Epidermal melanocyte (primary cell): ENCODE data around the gene ICAM4.
A peak's percentile ranks its signal among the peaks of the same experiment; 100 is the strongest.
"Not testable (repeated sequence)": the region's sequence is repeated elsewhere in the genome, so short reads cannot be mapped to it uniquely, and the experiment has no call there.

Experiments
- DNase-seq: peaks from one replicate; pipeline ENCODE4 v3.0.0; 2011; ENCODE audit warnings: low spot score; ENCODE audit not compliant: insufficient read length

The ICAM4 gene

GRCh38 chr19:10286803-10287737, at the start of gene ICAM4:
ICAM4 (plus strand) TSS chr19:10286955; CDS start chr19:10287013, 58 bp downstream.
- DNase-seq: no peak

- DNase-seq: no peak
These were observed 49.1 kb upstream of the ICAM4 start for GRCh38 chr19:10237702-10238101.

DNA sequence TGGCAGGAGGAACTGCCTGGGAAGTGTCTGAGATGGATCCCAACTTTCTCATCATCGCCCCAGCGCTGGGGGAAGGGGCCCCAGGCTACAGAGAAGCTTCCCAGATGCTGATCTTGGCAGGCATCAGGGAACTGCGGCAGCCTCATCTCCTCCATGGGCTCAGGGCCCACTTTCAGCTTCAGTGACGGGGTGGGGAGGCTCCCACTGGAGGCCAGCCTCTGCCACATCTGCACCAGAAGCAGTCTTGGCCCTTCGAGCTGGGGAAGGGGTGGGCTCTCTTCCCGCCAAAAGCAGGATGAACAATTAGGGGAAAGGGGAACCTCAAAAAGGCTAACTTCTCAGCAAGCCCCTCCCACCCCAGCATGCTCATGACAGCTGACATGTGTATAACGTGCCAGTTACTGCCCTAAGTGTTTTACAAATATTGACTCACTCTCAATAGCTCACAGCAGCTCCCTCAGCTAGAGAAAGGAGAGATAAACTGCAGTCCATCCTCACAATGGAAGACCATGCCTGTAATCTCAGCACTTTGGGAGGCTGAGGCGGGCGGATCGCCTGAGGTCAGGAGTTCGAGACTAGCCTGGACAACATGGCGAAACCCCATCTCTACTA, 48.5 kb upstream of the ICAM4 start:
- no peak for DNase-seq

- DNase-seq: not testable (repeated sequence)
These were observed 44.8 kb upstream of the ICAM4 start for GRCh38 chr19:10241826-10242449.

DNA sequence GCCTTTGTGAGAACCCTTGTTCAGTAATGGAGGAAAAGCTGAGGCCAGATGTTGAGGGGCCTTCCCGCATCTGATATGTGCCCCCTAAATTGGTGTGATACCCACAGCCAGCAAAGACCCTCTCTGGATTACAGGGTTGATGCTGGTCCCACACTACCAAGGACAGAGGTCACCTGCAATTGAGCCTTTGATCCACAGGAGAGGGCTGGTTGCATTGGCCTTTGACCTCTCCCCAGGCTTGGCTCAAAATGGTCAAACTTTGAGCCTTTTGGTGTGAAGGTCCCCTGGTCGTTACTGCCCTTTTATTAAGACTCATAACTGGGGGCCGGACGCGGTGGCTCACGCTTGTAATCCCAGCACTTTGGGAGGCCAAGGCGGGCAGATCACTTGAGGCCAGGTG, 43.1 kb upstream of the ICAM4 start:
- DNase-seq: no peak

GRCh38 chr19:10245189-10245939, 41.4 kb upstream of the ICAM4 start:
- DNase-seq: no peak

DNA sequence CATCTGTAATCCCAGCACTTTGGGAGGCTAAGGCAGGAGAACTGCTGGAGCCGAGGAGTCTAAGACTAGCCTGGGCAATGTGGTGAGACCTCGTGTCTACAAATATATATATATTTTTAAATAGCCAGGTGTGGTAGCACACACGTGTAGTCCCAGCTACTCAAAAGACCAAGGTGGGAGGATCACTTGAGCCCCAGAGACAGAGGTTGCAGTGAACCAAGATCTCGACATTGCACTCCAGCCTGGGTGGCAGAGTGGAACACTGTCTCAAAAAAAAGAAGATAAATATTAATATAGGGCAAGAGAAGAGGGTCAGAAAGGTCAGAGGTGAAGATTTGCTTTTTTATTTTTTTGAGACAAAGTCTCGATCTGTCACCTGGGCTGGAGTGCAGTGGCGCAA, 40.2 kb upstream of the ICAM4 start:
- no peak for DNase-seq

- peak; percentile 94 for DNase-seq
These were observed 34.7 kb upstream of the ICAM4 start, which contains the start of gene MRPL4 for GRCh38 chr19:10251792-10252694. MRPL4 (plus strand) TSS chr19:10252214; CDS start chr19:10252254, 40 bp downstream.

- DNase-seq: no peak
These were observed 34.0 kb upstream of the ICAM4 start for GRCh38 chr19:10252707-10253106.

GRCh38 chr19:10254244-10254643, 32.5 kb upstream of the ICAM4 start:
- no peak for DNase-seq

DNA sequence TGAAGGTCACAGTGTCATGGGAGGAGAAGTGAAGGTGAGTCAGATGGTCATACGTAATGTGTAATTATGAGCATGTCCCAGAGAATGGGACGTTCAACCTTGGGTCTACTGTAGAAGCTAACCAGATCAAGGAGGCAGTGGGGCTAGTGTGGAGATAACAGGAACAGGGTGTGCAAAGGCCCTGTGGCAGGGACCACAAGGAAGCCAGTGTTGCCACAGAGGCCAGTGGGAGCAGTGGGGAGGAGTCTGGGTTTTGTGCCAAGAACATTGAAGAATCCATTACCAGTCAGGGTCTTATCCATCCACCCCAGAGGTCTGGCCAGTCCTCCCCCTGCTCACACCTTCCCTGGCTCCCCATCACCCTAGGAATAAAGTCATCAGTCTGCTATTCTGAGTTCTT, 31.4 kb upstream of the ICAM4 start:
- DNase-seq: no peak

- DNase-seq: no peak
These were observed 30.2 kb upstream of the ICAM4 start for GRCh38 chr19:10256551-10256950.

DNA sequence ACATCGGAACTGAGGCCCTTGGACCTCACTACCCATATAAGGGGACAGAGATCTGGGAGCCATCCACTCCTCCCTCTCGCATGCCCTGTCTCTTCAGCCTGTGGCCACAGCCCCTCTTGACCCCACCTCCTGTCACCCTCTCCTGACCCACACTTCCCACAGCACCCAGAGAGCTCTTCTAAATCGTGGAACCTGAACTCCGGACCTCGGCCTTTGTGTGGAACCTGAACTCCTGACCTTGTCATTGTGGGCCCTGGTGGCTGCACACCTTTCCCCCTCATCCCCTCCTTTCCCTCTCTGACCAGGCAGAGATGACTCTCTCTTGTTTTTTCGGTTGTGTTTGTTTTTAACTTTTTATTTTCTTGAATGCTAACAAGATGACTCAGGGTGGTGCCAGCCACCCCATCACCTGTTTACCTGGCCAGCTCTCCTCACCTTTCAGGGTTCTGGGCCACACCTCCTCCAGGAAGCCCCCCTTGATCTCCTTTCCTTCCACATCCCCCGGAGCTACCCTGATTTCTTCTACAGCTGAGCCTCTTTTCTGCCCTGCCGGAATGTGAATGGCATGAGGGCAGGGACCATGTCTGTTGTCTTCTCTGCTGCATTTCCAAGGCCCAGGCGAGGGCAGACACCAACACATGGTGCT, 29.7 kb upstream of the ICAM4 start:
- no peak for DNase-seq

DNA sequence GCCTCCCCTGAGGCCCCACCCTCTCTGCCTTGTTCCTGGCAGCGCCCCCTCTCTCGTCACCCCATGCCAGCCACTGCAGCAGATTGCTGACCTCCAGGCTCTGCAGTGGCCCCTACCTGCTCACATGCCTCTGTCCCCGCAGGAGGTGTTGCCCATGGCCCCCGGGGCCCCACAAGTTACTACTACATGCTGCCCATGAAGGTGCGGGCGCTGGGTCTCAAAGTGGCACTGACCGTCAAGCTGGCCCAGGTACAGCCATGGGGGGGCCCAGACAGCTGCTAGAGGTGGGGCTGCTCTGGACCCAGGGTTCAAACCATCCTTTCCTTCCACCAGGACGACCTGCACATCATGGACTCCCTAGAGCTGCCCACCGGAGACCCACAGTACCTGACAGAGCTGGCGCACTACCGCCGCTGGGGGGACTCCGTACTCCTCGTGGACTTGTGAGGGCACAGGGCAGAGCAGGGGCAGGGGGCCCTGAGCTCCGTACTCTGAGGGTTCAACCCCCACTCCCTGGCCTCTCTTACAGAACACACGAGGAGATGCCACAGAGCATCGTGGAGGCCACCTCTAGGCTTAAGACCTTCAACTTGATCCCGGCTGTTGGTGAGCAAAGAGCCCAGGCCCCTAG, 28.6 kb upstream of the ICAM4 start:
- DNase-seq: no peak

GRCh38 chr19:10259162-10259905, 27.4 kb upstream of the ICAM4 start:
- DNase-seq: no peak

- no peak for DNase-seq
These were observed 26.6 kb upstream of the ICAM4 start for GRCh38 chr19:10260141-10260584.

GRCh38 chr19:10262771-10263170, 24.0 kb upstream of the ICAM4 start:
- DNase-seq: no peak

- no peak for DNase-seq
These were observed 20.0 kb upstream of the ICAM4 start for GRCh38 chr19:10266706-10267105.

DNA sequence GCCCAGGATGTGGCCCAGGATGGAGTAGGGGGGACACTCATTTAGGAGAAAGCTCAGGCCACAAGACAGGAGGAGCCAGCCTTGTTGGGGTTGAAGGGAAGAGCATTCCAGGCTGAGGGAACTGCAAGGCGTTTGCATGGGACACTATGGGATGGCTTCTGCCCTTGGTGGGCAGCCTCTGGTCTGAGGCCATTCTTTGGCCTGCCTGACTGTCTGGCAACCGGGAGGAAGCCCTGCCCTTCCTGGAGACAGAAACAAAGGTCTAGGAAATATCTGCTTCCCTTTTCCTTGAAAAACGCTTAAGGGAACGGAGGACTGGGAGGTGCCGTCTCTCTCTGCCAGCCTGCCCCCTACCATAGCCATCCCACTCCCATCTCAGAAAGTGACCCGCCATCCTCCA, 18.7 kb upstream of the ICAM4 start:
- no peak for DNase-seq
